ENCODE measurements around the gene FAM20A. TPM values are rescaled to one million over a fixed set of nuclear protein-coding genes. Genes with fewer than 3 reads are reported as not detected.

The FAM20A gene
- total RNA-seq, 1 donor = 63.3 TPM

DNA sequence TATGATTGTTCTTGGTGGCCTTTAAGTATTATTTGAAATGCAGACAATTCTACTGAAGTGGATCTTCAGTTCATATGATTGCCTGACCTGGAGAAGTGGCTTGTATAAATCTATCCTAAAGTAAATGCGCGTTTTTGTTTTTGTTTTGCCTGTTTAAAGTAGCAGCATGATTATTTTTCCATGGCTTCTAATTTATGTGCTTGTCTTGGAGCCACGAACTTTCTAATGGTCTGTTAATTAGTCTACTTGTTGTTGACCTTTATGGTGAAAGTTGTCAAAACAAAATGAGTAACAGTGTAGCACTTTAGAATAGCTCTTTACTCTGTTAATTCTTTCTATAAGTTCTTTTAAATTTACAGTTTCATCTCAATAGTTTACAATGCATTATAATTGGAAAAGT, 87.2 kb downstream of the FAM20A start:
- peaks cover 43% of the 10 kb centered on the region for H4K20me1 ChIP-seq (ENCODE audit: insufficient read depth, low read length)
- peak overlapping the region; percentile 99 for H3K4me2 ChIP-seq (ENCODE audit: insufficient read depth, low read length)
- no peak for DNase-seq (ENCODE audit: insufficient read length, low spot score, missing footprints)
- peak overlapping the region; percentile 80 for H3K4me3 ChIP-seq (ENCODE audit: insufficient read depth, low read length)
- H3K36me3 ChIP-seq (ENCODE audit: insufficient read depth, low read length) = peaks cover 38% of the 10 kb centered on the region
- no peaks in the 10 kb centered on the region for H3K27me3 ChIP-seq (ENCODE audit: insufficient read depth, low read length)
- H3K9me3 ChIP-seq (ENCODE audit: low read depth, low read length) = no peaks in the 10 kb centered on the region
- no peak for TF ChIP-seq CTCF (IDR thresholded peaks at IDR 0.05; ENCODE audit: extremely low read depth, low read depth, low read length)
- peak overlapping the region; percentile 98 for H3K27ac ChIP-seq (ENCODE audit: low read depth, low read length)
- H2AFZ ChIP-seq (ENCODE audit: low read length) = no peak overlapping the region
- peaks cover 27% of the 10 kb centered on the region for H3K4me1 ChIP-seq (ENCODE audit: insufficient read depth, low read length)
- peaks cover 71% of the 10 kb centered on the region for H3K79me2 ChIP-seq (ENCODE audit: insufficient read depth, low read length)

DNA sequence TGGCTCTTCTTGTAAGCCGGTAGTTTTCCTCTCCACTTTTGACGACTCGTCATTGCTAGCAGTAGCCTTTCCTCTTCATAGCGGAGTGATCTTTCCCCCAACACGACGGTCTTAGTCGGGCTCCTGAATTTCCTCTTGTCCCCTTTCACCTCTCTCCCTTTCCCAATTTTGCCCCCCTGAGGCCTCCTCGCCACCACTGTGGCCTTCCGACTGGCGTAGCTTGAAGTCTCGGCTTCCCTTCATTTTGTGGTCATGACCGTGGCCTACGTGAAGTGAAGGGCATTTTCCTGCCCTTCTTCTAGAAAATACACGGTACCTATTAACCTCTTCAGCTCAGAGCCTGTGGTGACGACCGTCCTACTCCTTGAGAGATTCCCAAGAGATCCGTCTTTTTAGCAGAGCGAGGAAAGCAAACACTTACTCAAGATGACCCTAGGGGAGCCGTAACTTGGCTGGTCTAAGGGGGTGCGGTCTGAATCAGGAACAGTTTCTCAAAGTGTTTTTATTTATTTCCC, 88.2 kb downstream of the FAM20A start:
- no peaks in the 10 kb centered on the region for H3K27me3 ChIP-seq (ENCODE audit: insufficient read depth, low read length)
- peak overlapping the region; percentile 98 for H3K27ac ChIP-seq (ENCODE audit: low read depth, low read length)
- H4K20me1 ChIP-seq (ENCODE audit: insufficient read depth, low read length) = peaks cover 38% of the 10 kb centered on the region
- TF ChIP-seq CTCF (IDR thresholded peaks at IDR 0.05; ENCODE audit: extremely low read depth, low read depth, low read length) = no peak
- H3K79me2 ChIP-seq (ENCODE audit: insufficient read depth, low read length) = peaks cover 61% of the 10 kb centered on the region
- no peaks in the 10 kb centered on the region for H3K9me3 ChIP-seq (ENCODE audit: low read depth, low read length)
- peaks cover 28% of the 10 kb centered on the region for H3K36me3 ChIP-seq (ENCODE audit: insufficient read depth, low read length)
- peaks cover 27% of the 10 kb centered on the region for H3K4me1 ChIP-seq (ENCODE audit: insufficient read depth, low read length)
- peak overlapping the region; percentile 61 for H2AFZ ChIP-seq (ENCODE audit: low read length)
- peak; percentile 81 for DNase-seq (ENCODE audit: insufficient read length, low spot score, missing footprints)
- peak overlapping the region; percentile 80 for H3K4me3 ChIP-seq (ENCODE audit: insufficient read depth, low read length)
- peak overlapping the region; percentile 99 for H3K4me2 ChIP-seq (ENCODE audit: insufficient read depth, low read length)

- H2AFZ ChIP-seq (ENCODE audit: low read length) = peak within 1 kb of the TSS; percentile 94
- peak within 1 kb of the TSS; percentile 99 for H3K4me2 ChIP-seq (ENCODE audit: insufficient read depth, low read length)
- H3K27ac ChIP-seq (ENCODE audit: low read depth, low read length) = peak within 1 kb of the TSS; percentile 98
- H3K36me3 ChIP-seq (ENCODE audit: insufficient read depth, low read length) = peaks cover 22% of the 10 kb centered on the region
- peak; percentile 98 for DNase-seq (ENCODE audit: insufficient read length, low spot score, missing footprints)
- H4K20me1 ChIP-seq (ENCODE audit: insufficient read depth, low read length) = peaks cover 35% of the 10 kb centered on the region
- H3K27me3 ChIP-seq (ENCODE audit: insufficient read depth, low read length) = no peaks in the 10 kb centered on the region
- peak within 1 kb of the TSS; percentile 80 for H3K4me3 ChIP-seq (ENCODE audit: insufficient read depth, low read length)
- peaks cover 27% of the 10 kb centered on the region for H3K4me1 ChIP-seq (ENCODE audit: insufficient read depth, low read length)
- H3K79me2 ChIP-seq (ENCODE audit: insufficient read depth, low read length) = peaks cover 55% of the 10 kb centered on the region
- no peak for TF ChIP-seq CTCF (IDR thresholded peaks at IDR 0.05; ENCODE audit: extremely low read depth, low read depth, low read length)
- no peaks in the 10 kb centered on the region for H3K9me3 ChIP-seq (ENCODE audit: low read depth, low read length)
These were observed 88.8 kb downstream of the FAM20A start, which contains the start of gene PRKAR1A for GRCh38 chr17:68512247-68512959. TSS of gene PRKAR1A (plus strand) at chr17:68512430. CDS start at chr17:68515400, 2,970 bp downstream.

GRCh38 chr17:68511671-68512246, 89.4 kb downstream of the FAM20A start:
- H3K4me2 ChIP-seq (ENCODE audit: insufficient read depth, low read length) = peak overlapping the region; percentile 99
- peak overlapping the region; percentile 94 for H2AFZ ChIP-seq (ENCODE audit: low read length)
- peak overlapping the region; percentile 98 for H3K27ac ChIP-seq (ENCODE audit: low read depth, low read length)
- peaks cover 49% of the 10 kb centered on the region for H3K79me2 ChIP-seq (ENCODE audit: insufficient read depth, low read length)
- DNase-seq (ENCODE audit: insufficient read length, low spot score, missing footprints) = peak; percentile 91
- H3K27me3 ChIP-seq (ENCODE audit: insufficient read depth, low read length) = no peaks in the 10 kb centered on the region
- H3K9me3 ChIP-seq (ENCODE audit: low read depth, low read length) = no peaks in the 10 kb centered on the region
- no peak for TF ChIP-seq CTCF (IDR thresholded peaks at IDR 0.05; ENCODE audit: extremely low read depth, low read depth, low read length)
- peaks cover 16% of the 10 kb centered on the region for H3K36me3 ChIP-seq (ENCODE audit: insufficient read depth, low read length)
- H3K4me3 ChIP-seq (ENCODE audit: insufficient read depth, low read length) = peak overlapping the region; percentile 80
- H3K4me1 ChIP-seq (ENCODE audit: insufficient read depth, low read length) = peaks cover 27% of the 10 kb centered on the region
- H4K20me1 ChIP-seq (ENCODE audit: insufficient read depth, low read length) = peaks cover 35% of the 10 kb centered on the region
